Keratinocyte (primary cell): ENCODE measurements around the gene FBXO7. TPM values are rescaled to one million over a fixed set of nuclear protein-coding genes. Genes with fewer than 3 reads are reported as not detected.

Experiments
- DNase-seq: peaks from one replicate; pipeline ENCODE4 v3.0.0-alpha.2; 2011; ENCODE audit warnings: low read depth, missing footprints, low spot score
- FAIRE-seq: peaks from 2 replicates; lab custom pipeline; 2011; peaks lifted over from hg19 to GRCh38; lab: Jason Lieb, UNC
- H2AFZ ChIP-seq: 2 replicates; pipeline ENCODE4 v1.6.0; 2012; ENCODE audit warnings: low read length, control low read depth, inconsistent platforms; ENCODE audit not compliant: control insufficient read depth
- H3K27ac ChIP-seq: 2 replicates; pipeline ENCODE4 v1.5.1; 2011; ENCODE audit warnings: low read length; ENCODE audit not compliant: control insufficient read depth, insufficient read depth
- H3K27me3 ChIP-seq: 3 replicates; pipeline ENCODE4 v1.6.0; 2011; ENCODE audit warnings: low read length; ENCODE audit not compliant: control insufficient read depth, insufficient read depth; ENCODE audit errors: extremely low read depth
- H3K36me3 ChIP-seq, 2 experiments: 2 replicates in 1 of 2; 3 replicates in 1 of 2; pipeline ENCODE4 v1.5.1; 2011; ENCODE audit warnings: low read length in 2 of 2, mild to moderate bottlenecking in 1 of 2; ENCODE audit not compliant: control insufficient read depth in 2 of 2, insufficient read depth in 2 of 2; ENCODE audit errors: extremely low read depth in 1 of 2
- H3K4me1 ChIP-seq: 3 replicates; pipeline ENCODE4 v1.5.1; 2011; ENCODE audit warnings: low read length; ENCODE audit not compliant: control insufficient read depth, insufficient read depth; ENCODE audit errors: extremely low read depth
- H3K4me2 ChIP-seq: 3 replicates; pipeline ENCODE4 v1.6.0; 2011; ENCODE audit warnings: low read depth, low read length; ENCODE audit not compliant: control insufficient read depth, insufficient read depth; ENCODE audit errors: extremely low read depth
- H3K4me3 ChIP-seq, 3 experiments: fragments of 200-600 bp in 1 of 3; sonication (generic) in 1 of 3; 2 replicates in 2 of 3; 3 replicates in 1 of 3; pipeline ENCODE4 v1.5.1; 2011 to 2016; ENCODE audit warnings: low read length in 3 of 3, mild to moderate bottlenecking in 3 of 3, control low read depth in 2 of 3, inconsistent platforms in 1 of 3, low read depth in 1 of 3, mixed read lengths in 1 of 3, mixed run types in 1 of 3, moderate library complexity in 1 of 3; ENCODE audit not compliant: control insufficient read depth in 2 of 3, insufficient read depth in 2 of 3; ENCODE audit errors: extremely low read depth in 1 of 3
- H3K79me2 ChIP-seq: 2 replicates; pipeline ENCODE4 v1.6.0; 2012; ENCODE audit warnings: low read length; ENCODE audit not compliant: control insufficient read depth, insufficient read depth
- H3K9ac ChIP-seq: 3 replicates; pipeline ENCODE4 v1.6.0; 2011; ENCODE audit warnings: low read length; ENCODE audit not compliant: control insufficient read depth, insufficient read depth; ENCODE audit errors: extremely low read depth
- H3K9me1 ChIP-seq: 3 replicates; pipeline ENCODE4 v1.6.0; 2011; ENCODE audit warnings: low read length; ENCODE audit not compliant: control insufficient read depth, insufficient read depth; ENCODE audit errors: extremely low read depth
- H3K9me3 ChIP-seq: 2 replicates; pipeline ENCODE4 v1.5.1; 2012; ENCODE audit warnings: low read depth, low read length; ENCODE audit not compliant: control insufficient read depth
- H4K20me1 ChIP-seq: 3 replicates; pipeline ENCODE4 v1.6.0; 2011; ENCODE audit warnings: low read length; ENCODE audit not compliant: control insufficient read depth, insufficient read depth; ENCODE audit errors: extremely low read depth
- CTCF ChIP-seq, 3 experiments: IDR thresholded peaks in 1 of 3; conservative IDR thresholded peaks in 1 of 3; optimal IDR thresholded peaks in 1 of 3; 2 replicates in 2 of 3; 3 replicates in 1 of 3; pipeline versions ENCODE3 to v1.5.1; 2011; ENCODE audit warnings: low read length in 3 of 3, mild to moderate bottlenecking in 3 of 3, moderate library complexity in 2 of 3, control low read depth in 1 of 3, inconsistent platforms in 1 of 3; ENCODE audit not compliant: insufficient read depth in 2 of 3; ENCODE audit errors: extremely low read depth in 1 of 3
- EZH2 ChIP-seq: IDR thresholded peaks from one replicate; pipeline ENCODE4 v1.6.1; 2012; ENCODE audit warnings: inconsistent platforms, mild to moderate bottlenecking, low read length, moderate library complexity
- dilution Hi-C: fragments of 300-500 bp; cut with MboI; formaldehyde crosslinking; loops from one replicate; pipeline ENCODE4 v1.7.0; 2020; ENCODE audit warnings: low sequenced_read_pairs; ENCODE audit not compliant: extremely low pct_ligation_motif_present
- polyA plus RNA-seq, 5 experiments: library from polyadenylated mRNA; depleted of rRNA in 3 of 5; stranded (reverse) in 3 of 5; stranded (forward) in 1 of 5; unstranded in 1 of 5; fragments of >200 nt; gene quantifications; 1 replicate in 1 of 5; 2 replicates in 3 of 5; 3 replicates in 1 of 5; pipeline versions ENCODE4 v1.2.1 to v1.2.3, GENCODE V29; 2011 to 2012; ENCODE audit warnings: missing spikeins in 2 of 5, low read depth in 1 of 5, low replicate concordance in 1 of 5

Gene FBXO7
- polyA plus RNA-seq, 1 donor (not counting 4 experiments of a cell fraction or from before 2014, with no cell fraction given) = 106 TPM

- no peak overlapping the region for H3K9ac ChIP-seq
- no peaks in the 10 kb centered on the region for H3K36me3 ChIP-seq
- H3K27me3 ChIP-seq = peaks cover 2% of the 10 kb centered on the region
- H3K4me2 ChIP-seq = no peak overlapping the region
- dilution Hi-C loops = no loop called here
- DNase-seq (no peak), FAIRE-seq (no peak)
- H3K27ac ChIP-seq = no peak overlapping the region
- no peak overlapping the region for H2AFZ ChIP-seq
- TF ChIP-seq CTCF (optimal IDR thresholded peaks at IDR 0.05 in 1 of 3, IDR thresholded peaks at IDR 0.05 in 1 of 3, conservative IDR thresholded peaks at IDR 0.05 in 1 of 3; ENCODE audit: extremely low read depth in 1 of 3, insufficient read depth in 2 of 3, low read length in 3 of 3) (no peak), EZH2 (no peak)
- H3K9me1 ChIP-seq = no peaks in the 10 kb centered on the region
- H3K4me1 ChIP-seq = peaks cover 6% of the 10 kb centered on the region
- H3K4me3 ChIP-seq = no peak overlapping the region
- H3K9me3 ChIP-seq = no peaks in the 10 kb centered on the region
- H3K79me2 ChIP-seq = no peaks in the 10 kb centered on the region
- no peaks in the 10 kb centered on the region for H4K20me1 ChIP-seq
Observed at GRCh38 chr22:32528316-32528715, 53.7 kb downstream of the FBXO7 start.

- Histone ChIP-seq H3K4me2 (peak overlapping the region; percentile 34), H3K36me3 (no peaks in the 10 kb centered on the region), H3K4me3 (no peak overlapping the region), H3K9me3 (no peaks in the 10 kb centered on the region), H3K9me1 (no peaks in the 10 kb centered on the region), H3K4me1 (peaks cover 6% of the 10 kb centered on the region), H4K20me1 (no peaks in the 10 kb centered on the region), H3K27ac (no peak overlapping the region), H3K9ac (no peak overlapping the region), H3K79me2 (no peaks in the 10 kb centered on the region), H3K27me3 (peaks cover 3% of the 10 kb centered on the region), H2AFZ (no peak overlapping the region)
- DNase-seq = peak; percentile 26
- dilution Hi-C loops = no loop called here
- peak; percentile 80 for FAIRE-seq
- TF ChIP-seq EZH2 (no peak), CTCF (optimal IDR thresholded peaks at IDR 0.05 in 1 of 3, IDR thresholded peaks at IDR 0.05 in 1 of 3, conservative IDR thresholded peaks at IDR 0.05 in 1 of 3; ENCODE audit: extremely low read depth in 1 of 3, insufficient read depth in 2 of 3, low read length in 3 of 3) (peak; percentile 78 to 96 (median 90))
Observed at GRCh38 chr22:32528984-32529982, 54.7 kb downstream of the FBXO7 start.
